HG03432 (cell line): ENCODE measurements around the gene R3HCC1L.

Experiments
- ATAC-seq: cut with Tn5 transposase; IDR thresholded peaks from one replicate; pipeline ENCODE4 v1.9.1; 2021; ENCODE audit warnings: mild to moderate bottlenecking, moderate library complexity; ENCODE audit not compliant: unreplicated experiment

Gene R3HCC1L

DNA sequence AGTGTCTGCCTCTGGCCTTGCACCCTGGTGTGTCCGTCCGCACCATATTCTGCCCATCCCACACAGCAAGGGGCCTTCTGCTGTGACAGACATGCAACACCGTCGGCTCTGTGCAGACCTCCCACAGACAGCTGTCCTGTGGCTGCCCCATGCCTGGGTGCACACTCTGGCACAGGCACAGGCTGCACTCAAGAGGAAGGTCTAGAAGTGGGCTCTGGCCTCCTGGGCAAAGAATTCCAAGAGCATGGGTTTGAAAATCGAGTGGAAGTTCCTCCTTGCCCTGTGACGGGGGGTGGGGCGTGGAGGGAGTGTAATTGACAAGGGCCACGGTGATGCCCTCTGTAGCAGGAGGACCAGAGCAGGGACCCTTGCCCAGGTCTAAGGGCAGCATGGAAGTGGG is 137.8 kb downstream of the R3HCC1L start:
- no peak for ATAC-seq

DNA sequence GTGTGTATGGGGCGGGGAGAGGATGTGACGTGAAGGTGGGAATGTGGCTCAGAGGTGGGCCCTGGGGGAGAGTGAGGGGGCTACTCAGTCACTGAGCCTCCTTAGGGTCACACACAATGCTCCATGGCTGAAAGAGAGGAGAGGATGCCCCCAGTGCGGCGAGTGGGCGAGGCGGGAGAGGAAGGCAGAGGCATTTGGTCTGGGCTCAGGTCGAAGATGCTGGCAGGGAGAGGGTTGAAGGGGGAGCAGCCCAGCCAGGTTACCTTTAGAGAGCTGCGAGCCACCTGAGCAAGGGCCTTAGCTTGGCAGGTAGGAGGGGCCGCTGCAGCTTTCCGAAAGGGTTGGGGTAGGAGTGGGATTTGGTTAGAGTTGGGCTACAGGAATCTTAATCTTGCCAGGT is 138.2 kb downstream of the R3HCC1L start:
- no peak for ATAC-seq

DNA sequence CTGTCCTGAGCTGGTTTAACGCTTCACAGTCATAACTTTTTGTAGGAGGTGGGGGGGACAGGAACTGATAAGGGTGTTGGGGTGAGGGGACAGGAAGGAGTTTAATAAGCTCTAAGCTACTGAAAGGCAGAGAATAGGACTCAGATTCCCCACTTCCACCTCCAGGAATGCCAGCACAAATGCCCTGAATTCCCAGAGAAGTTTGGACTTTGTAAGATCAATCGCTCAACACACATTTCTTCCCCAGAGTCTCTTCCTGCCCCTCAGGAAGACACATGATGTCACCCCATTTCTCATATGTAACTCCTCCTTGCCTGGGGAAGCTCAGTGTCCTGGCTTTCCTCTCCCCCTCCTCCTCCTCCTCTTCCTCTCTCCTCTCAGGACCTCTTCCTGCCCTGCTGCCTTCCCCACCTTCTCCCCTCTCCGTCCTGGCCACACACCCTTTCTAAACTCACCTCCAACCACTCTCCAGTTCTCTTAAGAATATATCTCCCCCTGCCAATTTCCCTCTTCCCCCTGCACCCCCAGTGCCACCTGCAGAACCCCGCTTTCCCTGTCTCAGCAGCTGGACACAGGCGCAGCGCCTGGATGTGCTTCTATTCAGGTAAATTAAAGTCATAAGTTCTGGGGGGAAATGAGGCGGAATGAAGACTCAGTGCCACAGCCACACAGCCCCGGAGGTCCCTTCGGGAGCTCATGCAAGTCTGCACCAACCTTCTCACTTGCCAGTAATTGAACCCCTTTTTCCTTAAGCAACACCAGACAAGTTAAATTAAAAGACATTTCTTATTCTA is 138.8 kb downstream of the R3HCC1L start:
- ATAC-seq, result no peak

DNA sequence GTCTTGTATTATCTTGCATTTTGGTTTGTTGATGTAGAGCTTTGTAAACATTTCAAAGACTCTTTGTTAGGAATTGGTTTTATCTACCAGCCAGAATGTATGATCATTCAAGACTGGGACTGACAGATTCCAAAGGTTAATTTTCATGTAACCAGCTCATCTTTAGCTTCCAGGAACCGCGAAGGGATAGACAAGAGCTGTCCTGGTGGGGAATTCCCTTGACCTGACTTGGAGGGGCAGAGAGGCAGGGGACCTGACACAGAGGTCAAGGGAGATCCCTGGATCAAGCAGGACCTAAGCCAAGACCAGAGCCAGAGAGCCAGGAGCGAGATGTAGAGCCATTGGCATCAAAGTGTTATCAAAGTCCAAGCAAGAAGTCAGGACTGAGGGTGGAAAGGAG is 140.1 kb downstream of the R3HCC1L start:
- ATAC-seq, result no peak

DNA sequence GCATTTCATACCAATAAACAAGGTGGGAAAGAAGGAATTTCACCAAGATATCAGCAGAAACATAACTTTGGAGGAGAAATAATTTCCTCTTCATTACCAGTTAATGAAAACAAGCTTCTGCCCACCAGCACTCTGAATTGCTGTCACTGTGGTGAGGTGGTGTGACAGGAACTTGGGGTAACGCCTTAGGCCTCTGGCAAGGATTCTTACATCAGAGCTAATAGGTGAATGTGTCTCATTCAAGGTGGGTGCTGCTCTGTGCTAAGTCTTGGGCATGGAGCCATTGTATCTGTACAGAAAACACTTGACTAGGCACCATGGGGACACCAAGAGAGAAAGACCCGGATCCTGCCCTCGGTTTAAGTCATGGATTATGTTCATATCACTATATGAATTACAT is 141.9 kb downstream of the R3HCC1L start:
- ATAC-seq, result no peak

DNA sequence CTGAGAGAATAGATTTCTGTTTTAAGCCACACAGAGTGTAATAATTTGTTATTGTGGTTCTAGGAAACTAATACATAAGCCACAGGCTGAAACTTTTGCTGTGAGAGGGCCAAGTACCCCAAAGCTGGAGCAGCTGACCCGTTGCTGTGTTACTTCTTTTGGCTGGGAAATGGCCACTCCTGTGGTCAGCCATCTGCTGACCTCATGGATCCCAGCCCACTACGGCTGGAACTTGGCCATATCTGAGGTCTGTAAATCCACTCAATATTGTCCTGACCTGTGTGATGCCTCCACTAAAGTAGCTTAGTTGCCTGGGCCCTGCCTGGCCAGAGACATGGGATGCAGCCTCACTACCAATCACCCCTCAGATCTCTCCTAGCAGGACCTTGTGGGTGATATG is 151.0 kb downstream of the R3HCC1L start:
- no peak for ATAC-seq

DNA sequence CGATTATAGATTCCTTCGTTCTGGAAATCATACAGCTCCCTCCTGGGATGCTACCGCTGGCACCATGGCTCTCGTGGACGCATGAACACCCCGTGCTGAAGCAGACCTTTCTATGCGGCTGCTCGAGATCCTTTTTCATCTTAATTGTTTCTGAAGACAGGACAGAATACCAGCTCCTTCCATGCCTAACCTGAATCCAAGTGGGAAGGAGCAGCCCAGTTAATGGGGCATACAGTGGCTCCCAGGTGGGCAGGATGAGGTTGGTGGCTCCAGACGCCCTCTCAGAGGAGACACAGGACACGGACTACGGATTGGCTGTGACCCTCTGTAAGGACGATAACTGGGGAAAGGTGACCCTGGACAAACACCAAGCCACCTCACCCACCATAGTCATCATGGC is 152.0 kb downstream of the R3HCC1L start:
- no peak for ATAC-seq

DNA sequence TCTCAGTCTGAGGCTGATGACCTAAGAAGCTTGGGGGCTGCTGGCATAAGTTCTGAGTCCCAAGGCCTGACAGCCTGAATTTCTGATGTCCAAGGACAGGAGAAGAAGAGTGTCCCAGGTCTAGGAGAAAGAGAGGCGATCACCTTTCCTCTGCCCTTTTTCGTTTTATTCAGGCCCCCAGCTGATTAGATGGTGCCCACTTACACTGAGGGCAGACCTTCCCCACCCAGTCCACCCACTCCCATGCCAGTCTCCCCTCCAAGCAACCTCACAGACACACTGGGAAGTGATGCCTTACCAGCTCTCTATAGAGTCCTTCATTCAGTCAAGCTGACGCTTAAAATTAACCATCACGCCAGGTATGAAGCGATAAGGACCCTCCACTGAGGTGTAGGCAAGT is 152.9 kb downstream of the R3HCC1L start:
- no peak for ATAC-seq

DNA sequence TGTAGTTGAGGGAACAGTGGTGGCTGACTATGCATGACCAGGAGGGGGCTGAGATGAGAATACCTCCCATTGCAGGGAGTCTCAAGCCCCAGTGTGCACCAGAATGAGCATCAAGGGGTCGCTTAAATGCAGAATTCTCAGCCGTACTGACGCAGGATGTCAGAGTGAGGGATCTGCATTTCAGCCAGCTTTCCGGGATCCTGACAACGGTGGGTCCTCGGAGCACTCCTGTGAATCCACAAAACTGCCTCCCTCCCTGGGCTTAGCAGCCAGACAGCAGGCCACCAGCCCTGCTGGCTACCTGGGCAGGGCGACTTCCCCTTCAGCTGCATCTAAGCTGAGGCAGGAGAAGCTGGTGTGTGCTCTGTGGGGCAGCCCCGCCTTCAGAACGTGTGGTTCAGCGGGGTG is 155.3 kb downstream of the R3HCC1L start:
- ATAC-seq, result no peak

DNA sequence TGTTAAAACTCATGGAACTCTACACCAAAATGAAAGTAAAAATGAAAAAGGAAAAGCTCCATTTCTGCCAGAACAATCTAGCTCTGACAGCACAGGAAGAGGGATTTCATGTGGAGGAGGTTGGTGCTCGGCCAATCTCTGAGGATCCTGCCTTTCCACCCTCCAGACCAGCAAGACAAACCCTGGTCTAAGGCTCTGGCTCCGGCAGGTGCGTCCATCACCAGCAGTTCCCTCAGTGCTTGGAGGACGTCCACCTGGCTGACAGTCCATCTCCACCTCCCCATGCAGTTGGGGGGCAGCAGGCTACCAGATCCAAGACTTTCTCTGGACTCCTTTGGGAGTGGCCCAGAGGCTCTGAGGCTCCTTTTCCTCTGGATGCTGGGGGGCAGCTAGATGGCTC is 158.5 kb downstream of the R3HCC1L start:
- ATAC-seq, result no peak

DNA sequence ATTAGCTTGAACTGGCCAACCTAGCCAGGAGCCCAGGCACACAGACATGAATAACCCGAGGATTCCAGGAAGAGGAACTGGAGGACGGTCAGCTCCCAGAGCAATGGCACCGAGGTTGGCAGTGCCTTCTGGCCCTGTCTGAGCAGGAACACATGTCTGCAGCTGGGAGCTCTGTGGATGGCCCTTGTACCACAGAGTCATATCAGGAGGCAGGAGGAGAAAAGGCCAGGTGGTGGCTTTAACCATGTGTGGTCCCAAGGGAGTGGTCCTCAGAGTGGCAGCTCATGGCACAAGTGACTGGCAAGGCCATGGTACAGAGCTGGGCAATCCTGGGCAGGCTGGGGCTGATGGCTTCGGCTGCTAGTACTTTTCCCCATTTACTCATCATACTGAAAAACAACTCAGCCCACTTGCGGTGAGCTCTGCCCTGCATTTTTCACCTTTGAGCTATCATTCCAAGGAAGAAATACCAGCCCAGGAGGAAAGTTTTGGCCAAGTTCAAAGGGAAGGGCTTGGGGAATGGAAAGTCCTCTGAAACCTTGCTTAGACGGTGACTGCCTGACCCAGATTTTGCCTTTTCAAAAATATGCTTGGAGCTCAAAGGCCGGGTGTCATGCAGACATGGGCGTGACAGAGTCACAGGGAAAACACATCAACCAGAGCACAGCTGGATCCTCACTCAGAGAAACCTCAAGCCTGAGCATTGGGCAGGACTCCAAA is 159.3 kb downstream of the R3HCC1L start:
- ATAC-seq, result no peak

DNA sequence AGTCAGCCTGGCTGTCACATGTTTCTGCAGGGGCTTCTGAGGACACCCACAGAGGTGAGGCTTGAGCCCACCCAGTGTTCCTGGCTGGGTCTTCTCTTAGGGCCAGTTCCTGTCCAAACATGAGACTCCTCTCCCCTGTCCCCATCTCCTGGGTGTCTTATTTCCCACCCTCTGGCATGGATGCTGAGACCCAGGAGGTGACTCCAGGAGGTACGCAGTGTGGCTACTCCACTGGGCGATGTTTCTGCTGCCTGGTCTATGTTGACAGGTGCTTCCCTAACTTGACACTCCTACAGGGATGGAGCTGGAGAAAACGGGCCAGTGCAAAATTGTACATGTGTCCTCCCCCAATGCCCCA is 159.8 kb downstream of the R3HCC1L start:
- no peak for ATAC-seq
